NCI-H510A (cell line): Measurements from ENCODE around the gene MIA3.
"Not testable (repeated sequence)": the region's sequence is repeated elsewhere in the genome, so short reads cannot be mapped to it uniquely, and the experiment has no call there.

ENCODE experiments used
- DNase-seq: peaks from one replicate; lab custom pipeline; 2025; lab: John Stamatoyannopoulos, UW

The MIA3 gene

GRCh38 chr1:222663431-222663934, 45.6 kb downstream of the MIA3 start:
- no peak for DNase-seq

GRCh38 chr1:222665964-222666363, 48.1 kb downstream of the MIA3 start:
- DNase-seq, result no peak

DNA sequence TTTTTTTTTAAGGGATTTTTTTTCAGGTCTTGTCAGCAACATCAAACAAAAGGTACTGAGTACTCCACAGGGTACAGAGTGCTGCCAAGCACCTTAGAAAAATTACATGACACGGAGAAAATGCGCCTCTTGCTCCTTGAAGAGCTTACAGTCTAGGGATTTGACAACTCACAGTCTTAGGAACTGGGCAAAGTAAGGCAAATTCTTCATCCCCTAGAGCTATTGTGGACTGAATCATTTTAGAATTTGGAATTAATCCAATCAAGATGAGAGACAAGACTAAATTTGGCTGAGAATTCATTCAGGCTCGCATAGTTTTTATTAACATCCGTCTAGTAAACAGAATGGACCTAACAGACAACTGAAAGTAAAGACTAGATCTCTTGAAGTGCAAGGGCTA, 50.3 kb downstream of the MIA3 start:
- DNase-seq, result not testable (repeated sequence)

DNA sequence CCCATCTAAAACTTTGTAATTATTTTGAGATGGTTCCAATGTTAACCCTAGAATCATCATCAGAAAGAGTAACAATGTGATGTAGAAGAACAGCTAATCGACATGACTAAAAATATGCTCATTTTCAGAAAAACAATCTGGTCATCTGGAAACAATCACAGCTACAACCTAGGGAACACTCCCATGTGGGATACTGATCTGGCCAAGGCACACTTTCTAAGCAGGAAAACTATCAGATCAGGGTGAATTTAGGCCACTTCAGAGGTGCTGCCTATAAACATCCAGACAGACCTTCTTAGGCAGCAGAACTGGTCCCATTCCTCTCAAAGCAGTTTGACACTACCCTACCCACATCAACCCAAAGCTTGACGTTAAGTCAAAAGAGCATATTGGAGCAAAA, 51.2 kb downstream of the MIA3 start:
- DNase-seq, result not testable (repeated sequence)

DNA sequence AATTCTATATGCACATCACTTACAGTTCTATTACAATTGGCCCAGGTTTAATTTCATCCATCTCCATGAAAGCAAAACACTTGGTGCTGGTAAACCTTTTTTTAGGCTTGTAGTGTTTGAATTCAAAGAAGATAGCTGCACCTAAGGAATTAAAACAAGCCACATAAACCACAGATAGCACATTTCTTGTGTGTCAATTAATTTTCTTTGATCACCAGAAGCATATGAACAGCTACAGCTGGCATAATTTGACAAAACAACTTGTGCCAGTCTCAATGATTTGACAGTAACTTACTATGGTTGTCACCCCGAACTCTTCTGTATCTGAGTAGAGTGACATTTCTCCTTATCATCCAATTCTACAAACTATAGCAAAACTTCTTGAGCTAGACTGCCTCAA, 52.2 kb downstream of the MIA3 start:
- no peak for DNase-seq

DNA sequence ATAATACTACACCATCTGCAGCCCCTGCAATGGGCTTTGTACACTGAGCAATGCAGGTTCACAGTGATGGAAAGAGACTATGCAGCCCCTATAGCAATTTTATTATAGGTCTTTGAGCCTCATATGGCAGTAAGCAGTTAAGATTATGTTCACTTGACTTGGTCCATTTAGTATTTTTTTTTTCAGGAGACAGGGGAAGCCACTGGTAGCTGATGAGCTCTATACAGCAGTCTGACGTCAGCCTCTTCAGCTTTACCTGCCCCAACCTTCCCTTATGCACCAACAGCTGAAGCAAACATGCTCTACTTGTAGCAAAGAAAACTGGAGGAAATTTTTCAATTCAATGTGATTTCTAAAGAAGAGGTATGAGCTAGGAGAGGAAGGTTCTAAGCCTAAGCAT, 62.2 kb downstream of the MIA3 start:
- no peak for DNase-seq

DNA sequence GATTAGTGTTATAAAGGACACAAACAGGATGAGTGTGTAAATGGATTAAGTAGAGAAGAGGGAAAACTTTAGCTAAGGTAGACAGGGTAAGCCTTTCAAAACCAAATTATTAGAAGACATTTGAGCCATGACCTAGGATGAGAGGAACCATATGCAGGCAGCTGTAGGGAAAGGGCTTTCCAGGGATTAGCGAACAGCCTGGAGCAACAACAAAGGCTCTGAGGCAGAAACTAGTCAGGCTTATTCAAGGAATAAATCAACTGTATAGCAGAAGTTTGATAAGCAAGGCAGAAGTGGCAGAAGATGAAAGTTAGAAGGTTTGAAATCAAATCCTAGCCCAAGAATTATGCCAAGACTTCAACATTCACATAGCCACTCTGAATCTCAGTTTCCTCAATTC, 73.1 kb downstream of the MIA3 start:
- no peak for DNase-seq

DNA sequence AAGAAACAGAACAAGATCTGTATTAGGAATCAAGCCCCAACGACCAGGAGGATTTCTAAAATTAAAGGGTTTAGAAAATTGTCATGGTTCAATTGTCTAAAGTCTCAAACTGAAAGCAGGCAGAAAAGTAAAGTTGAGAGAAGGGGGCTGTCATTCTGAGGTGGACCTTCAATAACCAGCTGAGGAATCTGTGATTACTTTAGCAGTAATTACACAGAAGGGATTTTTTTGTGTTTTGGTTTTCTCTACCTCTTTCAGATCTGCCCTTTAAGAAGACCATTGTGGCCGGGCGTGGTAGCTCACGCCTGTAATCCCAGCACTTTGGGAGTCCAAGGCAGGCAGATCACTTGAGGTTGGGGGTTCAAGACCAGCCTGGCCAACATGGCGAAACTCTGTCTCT, 77.0 kb downstream of the MIA3 start:
- DNase-seq, result no peak

DNA sequence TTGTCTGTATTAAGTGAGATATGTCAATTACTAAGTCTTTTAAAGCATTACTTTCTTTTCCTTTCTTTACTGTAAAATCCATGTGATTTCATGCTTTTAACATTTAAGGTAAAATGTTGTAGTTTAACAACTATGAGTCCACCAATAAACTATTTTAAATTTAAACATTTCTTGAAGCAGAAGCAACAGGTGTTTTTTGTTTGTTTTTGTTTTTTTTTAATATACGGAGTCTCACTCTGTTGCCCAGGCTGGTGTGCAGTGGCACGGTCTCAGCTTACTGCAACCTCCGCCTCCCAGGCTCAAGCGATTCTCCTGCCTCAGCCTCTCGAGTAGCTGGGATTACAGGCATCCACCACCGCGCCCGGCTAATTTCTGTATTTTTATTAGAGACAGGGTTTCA, 78.8 kb downstream of the MIA3 start:
- no peak for DNase-seq

DNA sequence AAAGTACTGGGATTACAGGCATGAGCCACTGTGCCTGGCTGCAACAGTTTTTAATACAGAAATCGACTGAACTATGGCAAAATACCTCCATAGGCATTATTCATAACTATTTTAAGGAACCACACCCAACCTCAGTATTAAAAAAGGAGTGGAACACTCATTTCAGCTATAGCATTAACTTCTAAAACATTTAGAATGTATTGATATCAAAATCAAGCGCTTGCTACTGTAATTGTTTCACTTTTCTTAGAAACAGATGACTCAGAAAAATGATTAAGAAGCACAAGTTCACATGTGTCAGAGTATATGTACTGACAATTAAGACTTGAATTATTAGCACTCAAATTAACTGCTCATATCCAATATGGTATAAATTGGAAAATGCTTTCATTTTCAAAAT, 79.3 kb downstream of the MIA3 start:
- no peak for DNase-seq

DNA sequence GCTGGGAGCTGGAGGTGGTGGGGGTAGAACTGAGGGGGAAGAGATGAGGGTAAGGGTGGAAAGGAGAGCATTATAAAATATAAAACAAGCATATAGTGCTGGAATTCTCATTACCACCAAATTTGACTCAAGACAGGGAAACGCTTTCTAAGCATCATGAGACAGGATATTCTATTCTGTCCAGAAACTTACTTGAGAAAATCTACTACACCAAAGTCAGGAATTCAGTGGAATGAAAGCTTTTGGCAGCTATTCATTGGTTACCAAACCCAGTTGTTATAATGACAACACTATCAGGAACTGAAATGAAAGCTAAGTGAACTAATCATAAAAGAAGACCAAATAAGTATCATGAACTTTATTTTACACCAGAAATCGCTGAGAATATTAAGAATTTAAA, 79.9 kb downstream of the MIA3 start:
- DNase-seq, result no peak

GRCh38 chr1:222702210-222702609, 84.3 kb downstream of the MIA3 start:
- no peak for DNase-seq

- no peak for DNase-seq
Observed at GRCh38 chr1:222704260-222704659, 86.4 kb downstream of the MIA3 start.

GRCh38 chr1:222706815-222707214, 88.9 kb downstream of the MIA3 start:
- DNase-seq, result no peak

GRCh38 chr1:222709700-222710153, 91.8 kb downstream of the MIA3 start:
- no peak for DNase-seq

DNA sequence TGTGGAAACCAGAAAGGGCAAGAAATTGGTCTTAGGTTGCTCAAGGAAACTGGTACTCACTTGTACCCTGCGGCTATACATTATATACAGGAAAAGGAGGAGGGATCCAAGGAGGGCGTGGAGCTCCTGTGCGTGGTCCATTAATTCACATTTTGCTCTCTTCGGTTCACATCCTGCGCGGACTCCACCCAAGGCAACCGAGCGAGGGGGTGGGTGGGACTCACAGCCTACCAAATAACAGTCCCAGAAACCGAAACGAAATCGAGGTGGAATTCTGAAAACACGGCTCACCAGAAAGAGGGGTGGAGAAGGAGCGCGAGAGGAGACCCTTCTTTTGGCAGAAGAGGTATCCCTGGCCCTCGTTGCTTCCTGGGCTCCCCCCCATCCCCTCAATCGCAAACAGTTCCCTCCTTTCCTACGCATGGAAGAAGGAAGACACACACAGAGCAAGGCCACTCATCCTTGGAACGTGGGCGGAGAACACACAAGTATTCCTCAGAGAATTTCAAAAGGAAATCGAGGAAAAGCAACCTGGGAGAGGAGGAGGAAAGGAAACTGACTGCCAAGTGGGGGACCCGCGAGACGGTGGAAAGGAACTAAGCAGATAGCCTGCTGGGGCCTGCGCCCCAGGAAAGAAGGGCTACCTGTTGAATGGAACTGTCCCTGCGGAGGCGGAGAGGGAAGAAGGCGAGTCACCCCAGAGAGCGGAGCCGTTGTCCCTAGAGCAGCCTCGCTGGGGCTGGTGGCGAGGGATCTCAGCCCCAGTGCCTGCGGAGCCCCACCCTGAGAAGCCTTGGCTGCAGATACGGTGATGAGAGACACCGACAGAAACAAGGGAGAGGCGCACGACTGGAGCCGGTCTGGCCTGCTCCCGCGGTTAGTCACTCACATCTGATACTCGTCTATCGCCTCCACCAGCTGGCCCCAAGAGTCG, 93.7 kb downstream of the MIA3 start:
- peak; percentile 9 for DNase-seq

DNA sequence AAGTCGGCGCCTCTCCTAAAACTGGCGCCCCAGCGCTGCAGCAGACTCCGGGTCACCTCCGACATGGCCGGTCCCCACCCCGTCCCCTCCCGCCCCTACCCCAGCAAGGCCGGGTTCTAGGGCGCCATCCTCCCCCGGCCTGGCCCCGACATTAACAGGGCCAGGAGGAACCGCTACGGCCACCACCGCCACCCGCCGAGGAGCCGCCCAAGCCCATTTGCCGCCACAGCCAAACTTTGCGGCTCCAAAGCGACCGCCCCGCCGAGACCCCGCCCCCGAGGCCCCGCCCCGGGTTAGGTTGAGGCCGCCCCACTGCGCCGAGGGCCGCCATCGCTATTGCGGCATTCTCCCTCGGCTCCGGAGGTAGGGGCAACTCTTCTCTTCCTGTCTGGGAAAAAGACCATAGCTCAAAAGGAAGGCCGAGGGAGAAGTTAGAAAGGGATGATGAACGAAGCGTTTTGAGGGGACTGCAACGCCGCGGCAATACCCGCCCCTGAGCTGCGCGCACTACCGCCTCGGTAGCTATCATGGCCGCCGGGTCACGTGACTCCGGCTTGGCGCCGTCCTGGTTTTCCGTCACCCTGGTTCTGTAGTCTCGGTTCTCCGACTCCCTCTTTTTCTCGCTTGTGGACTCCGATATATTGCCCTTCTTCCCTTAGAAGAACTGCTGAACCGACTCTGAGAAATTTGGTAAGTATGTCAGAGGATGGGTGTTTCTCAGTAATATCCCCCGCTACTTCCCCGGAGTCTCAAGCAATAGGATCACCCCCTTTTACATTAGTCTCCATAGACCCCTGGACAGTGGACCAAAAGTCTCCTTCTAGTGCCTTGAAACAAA, 94.6 kb downstream of the MIA3 start, which contains the start of the genes AIDA and BROX:
TSS of gene AIDA (minus strand) at position 239 of the 838 bp plus-strand sequence. CDS start at position 65, 174 bp downstream.
TSS of gene BROX (plus strand) at position 312 of the 838 bp plus-strand sequence. CDS start 3,136 bp downstream, outside the sequence.
- peak; percentile 70 for DNase-seq

DNA sequence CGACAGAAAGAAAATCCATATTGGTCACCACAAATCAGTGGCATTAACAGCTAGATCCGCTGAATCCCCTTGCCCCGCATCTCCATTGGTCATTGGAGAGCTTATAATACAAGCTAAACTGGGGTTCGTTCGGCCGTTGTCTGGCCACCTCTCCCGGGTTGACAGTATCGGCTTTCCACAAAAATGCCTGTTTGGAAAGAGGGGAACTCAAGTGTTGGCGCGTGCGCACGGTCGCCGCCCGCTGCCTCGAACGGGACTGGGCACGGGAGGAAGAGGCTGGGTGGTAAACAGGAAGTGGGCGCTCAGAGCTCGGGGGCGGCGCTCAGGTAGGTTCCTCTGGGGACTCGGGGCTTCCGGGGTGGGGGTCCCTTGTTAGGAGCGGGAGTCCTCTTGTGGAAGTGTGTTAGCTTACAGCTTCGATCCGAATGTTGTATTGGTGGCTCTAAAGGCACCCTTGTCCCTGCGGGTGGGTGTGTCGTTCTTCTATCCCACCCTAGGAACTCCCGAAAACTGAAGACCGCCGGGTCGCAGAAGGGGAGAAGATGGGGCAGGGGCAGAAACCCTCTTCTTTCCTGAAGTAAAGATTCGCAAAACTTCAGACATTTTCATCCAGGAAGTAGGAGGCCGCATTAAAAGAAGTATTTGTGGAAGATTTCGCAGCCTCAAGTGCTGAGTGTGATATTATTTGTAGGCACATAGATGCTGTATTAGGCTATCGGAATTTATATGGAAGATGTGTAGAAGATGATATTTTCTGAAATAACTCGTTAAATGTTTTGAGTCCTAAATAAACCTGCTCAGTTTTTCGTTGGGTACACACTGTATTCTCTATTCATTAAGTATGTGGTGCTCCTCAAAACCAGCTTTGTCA, 95.4 kb downstream of the MIA3 start:
- DNase-seq, result peak; percentile 93

GRCh38 chr1:222716393-222716792, 98.5 kb downstream of the MIA3 start:
- no peak for DNase-seq
